GM12892 (cell line): ENCODE measurements around the gene CDKL5.

ENCODE experiments used
- POLR2A ChIP-seq: IDR thresholded peaks from 2 replicates; pipeline ENCODE4 v1.6.1; 2011; ENCODE audit warnings: low read depth, low read length, control low read depth
- TAF1 ChIP-seq: IDR thresholded peaks from 2 replicates; pipeline ENCODE4 v1.6.1; 2011; ENCODE audit warnings: low read depth, mild to moderate bottlenecking, control low read depth, low read length, borderline replicate concordance

DNA sequence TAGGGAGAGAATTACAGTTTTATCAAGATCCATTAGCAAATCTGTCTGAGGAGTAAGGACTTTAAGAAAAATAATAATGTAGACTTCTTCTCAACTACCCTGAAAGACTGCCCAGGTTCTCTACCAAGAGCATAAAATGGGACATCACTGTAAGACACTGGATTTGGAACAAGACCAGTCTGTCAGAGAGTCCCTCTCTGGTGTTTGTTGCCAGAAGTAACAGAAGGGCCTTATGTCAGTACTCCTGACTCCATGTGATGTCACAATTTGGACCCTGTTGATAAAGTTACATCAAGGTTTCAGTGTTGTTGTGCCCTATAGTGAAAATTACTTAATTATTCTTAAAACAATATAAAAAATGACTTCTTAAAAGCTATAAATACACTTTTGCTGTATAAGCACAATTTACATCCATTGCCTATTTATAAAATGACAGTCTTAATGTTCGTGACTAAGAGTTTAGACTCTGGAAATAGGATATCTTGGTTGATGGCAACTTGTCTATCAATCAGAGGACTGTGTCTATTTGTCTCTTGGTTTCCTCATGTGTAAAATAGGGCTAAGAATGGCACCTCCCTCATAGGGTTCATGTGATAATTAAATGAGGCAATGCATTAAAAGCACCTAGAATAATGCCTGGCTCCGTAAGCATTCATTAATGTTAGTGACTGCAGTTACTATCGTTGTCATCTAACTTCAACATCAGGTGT lies 188.7 kb downstream of the CDKL5 start:
- TF ChIP-seq POLR2A (no peak), TAF1 (no peak)
